Trophoblast cell (in vitro differentiated cells and primary cell): ENCODE data around the gene CD244.
A peak's percentile ranks its signal among the peaks of the same experiment; 100 is the strongest.

Experiments
- DNase-seq, 2 donors: peaks; one replicate each; pipeline ENCODE4 v3.0.0-alpha.2; 2016
- H2AFZ ChIP-seq: 2 replicates; pipeline ENCODE4 v1.6.1; 2013; ENCODE audit warnings: low read length, moderate library complexity, mild to moderate bottlenecking; ENCODE audit not compliant: insufficient read depth, poor library complexity
- H2AK5ac ChIP-seq: 2 replicates; pipeline ENCODE4 v1.6.1; 2013; ENCODE audit warnings: mild to moderate bottlenecking, low read length
- H2BK120ac ChIP-seq: 2 replicates; pipeline ENCODE4 v1.6.1; 2013; ENCODE audit warnings: low read length, mild to moderate bottlenecking, moderate library complexity; ENCODE audit not compliant: insufficient read depth, poor library complexity
- H2BK12ac ChIP-seq: 2 replicates; pipeline ENCODE4 v1.6.1; 2013; ENCODE audit warnings: mild to moderate bottlenecking, low read length, moderate library complexity
- H2BK5ac ChIP-seq: 2 replicates; pipeline ENCODE4 v1.6.1; 2013; ENCODE audit warnings: low read length, low read depth, moderate library complexity, mild to moderate bottlenecking; ENCODE audit not compliant: poor library complexity
- H3K14ac ChIP-seq: 2 replicates; pipeline ENCODE4 v1.6.1; 2013; ENCODE audit warnings: mild to moderate bottlenecking, low read length
- H3K18ac ChIP-seq: 2 replicates; pipeline ENCODE4 v1.6.1; 2013; ENCODE audit warnings: mild to moderate bottlenecking, low read length
- H3K23ac ChIP-seq: 2 replicates; pipeline ENCODE4 v1.6.1; 2013; ENCODE audit warnings: low read length
- H3K27ac ChIP-seq: 2 replicates; pipeline ENCODE4 v1.5.1; 2013; ENCODE audit warnings: low read depth, mild to moderate bottlenecking, inconsistent platforms, low read length, moderate library complexity
- H3K27me3 ChIP-seq: 2 replicates; pipeline ENCODE4 v1.6.1; 2013; ENCODE audit warnings: inconsistent platforms, mild to moderate bottlenecking, low read length, moderate library complexity; ENCODE audit not compliant: insufficient read depth
- H3K36me3 ChIP-seq, 2 experiments: 1 replicate in 1 of 2; 2 replicates in 1 of 2; pipeline ENCODE4 v1.6.1; 2013; ENCODE audit warnings: low read length in 2 of 2, mild to moderate bottlenecking in 2 of 2, moderate library complexity in 1 of 2; ENCODE audit not compliant: insufficient read depth in 2 of 2, control insufficient read depth in 1 of 2
- H3K4ac ChIP-seq: 2 replicates; pipeline ENCODE4 v1.6.1; 2013; ENCODE audit warnings: low read depth, mild to moderate bottlenecking, low read length, moderate library complexity
- H3K4me1 ChIP-seq, 2 experiments: 1 replicate in 1 of 2; 2 replicates in 1 of 2; pipeline ENCODE4 v1.6.1; 2013; ENCODE audit warnings: low read length in 2 of 2, mild to moderate bottlenecking in 2 of 2, moderate library complexity in 1 of 2; ENCODE audit not compliant: insufficient read depth in 2 of 2, control insufficient read depth in 1 of 2
- H3K4me2 ChIP-seq: 2 replicates; pipeline ENCODE4 v1.6.1; 2013; ENCODE audit warnings: inconsistent platforms, mild to moderate bottlenecking, low read length, moderate library complexity
- H3K4me3 ChIP-seq: 2 replicates; pipeline ENCODE4 v1.5.1; 2013; ENCODE audit warnings: mild to moderate bottlenecking, low read depth, low read length, inconsistent platforms
- H3K79me1 ChIP-seq: one replicate; pipeline ENCODE4 v1.6.1; 2013; ENCODE audit warnings: low read length
- H3K79me2 ChIP-seq: 2 replicates; pipeline ENCODE4 v1.6.1; 2013; ENCODE audit warnings: low read length, mild to moderate bottlenecking; ENCODE audit not compliant: control insufficient read depth, insufficient read depth, poor library complexity
- H3K9ac ChIP-seq: 2 replicates; pipeline ENCODE4 v1.6.1; 2013; ENCODE audit warnings: mild to moderate bottlenecking, low read length
- H3K9me3 ChIP-seq: 2 replicates; pipeline ENCODE4 v1.6.1; 2013; ENCODE audit warnings: low read depth, mild to moderate bottlenecking, control low read depth, inconsistent platforms, low read length; ENCODE audit not compliant: insufficient read depth
- H4K12ac ChIP-seq: 2 replicates; pipeline ENCODE4 v1.6.1; 2013; ENCODE audit warnings: low read depth, mild to moderate bottlenecking, low read length, moderate library complexity
- H4K8ac ChIP-seq: 2 replicates; pipeline ENCODE4 v1.6.1; 2013; ENCODE audit warnings: low read depth, mild to moderate bottlenecking, low read length, moderate library complexity
- H4K91ac ChIP-seq: one replicate; pipeline ENCODE4 v1.6.1; 2013; ENCODE audit warnings: low read depth, mild to moderate bottlenecking, low read length, moderate library complexity
- WGBS: extraction: QIAGEN DNeasy Blood & Tissue Kit; methylation state at CpG from one replicate; pipeline ENCODE4 v1.1.7; 2013; ENCODE audit warnings: missing lambda C conversion rate; ENCODE audit not compliant: insufficient read length, insufficient coverage; ENCODE audit errors: extremely low coverage; 5-methylcytosine and 5-hydroxymethylcytosine counted together

CD244 gene

DNA sequence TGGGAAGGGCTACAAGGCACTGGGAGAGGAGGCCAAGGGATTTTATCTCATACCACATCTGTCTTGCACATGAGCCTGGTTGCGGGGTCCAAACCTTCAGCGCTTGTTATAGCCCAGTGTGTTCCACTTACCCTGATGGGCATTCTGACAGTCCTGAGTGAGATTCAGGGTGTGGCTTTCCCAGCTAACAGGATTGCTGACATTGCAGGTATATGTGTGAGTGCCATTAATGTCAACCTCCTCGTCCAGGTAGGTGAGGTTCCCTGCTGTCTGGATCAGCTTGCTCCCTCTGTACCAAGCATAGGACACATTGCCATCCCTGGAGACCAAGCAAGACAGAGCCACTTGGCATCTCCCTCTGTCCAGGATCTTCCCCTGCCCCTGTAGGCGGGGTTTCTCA lies 21.6 kb downstream of the CD244 start:
- Histone ChIP-seq H3K4me3 (no peak overlapping the region), H3K18ac (no peak overlapping the region), H3K36me3 (no peaks in the 10 kb centered on the region), H3K27ac (no peak overlapping the region), H3K23ac (no peak overlapping the region), H3K79me1 (no peaks in the 10 kb centered on the region), H4K12ac (no peak overlapping the region), H3K9me3 (no peaks in the 10 kb centered on the region), H4K8ac (no peak overlapping the region), H2BK12ac (no peak overlapping the region), H3K4me2 (no peak overlapping the region), H3K4ac (no peak overlapping the region), H3K79me2 (no peaks in the 10 kb centered on the region), H3K14ac (no peak overlapping the region), H3K4me1 (peaks cover 0 to 2% of the 10 kb centered on the region in 2 experiments), H2BK5ac (no peak overlapping the region), H2AFZ (no peak overlapping the region), H2BK120ac (no peak overlapping the region), H2AK5ac (no peak overlapping the region), H3K9ac (no peak overlapping the region), H4K91ac (no peak overlapping the region), H3K27me3 (no peaks in the 10 kb centered on the region)
- WGBS, result no CpG with 5 or more reads among the region's 4 CpGs
- DNase-seq, result no peak

DNA sequence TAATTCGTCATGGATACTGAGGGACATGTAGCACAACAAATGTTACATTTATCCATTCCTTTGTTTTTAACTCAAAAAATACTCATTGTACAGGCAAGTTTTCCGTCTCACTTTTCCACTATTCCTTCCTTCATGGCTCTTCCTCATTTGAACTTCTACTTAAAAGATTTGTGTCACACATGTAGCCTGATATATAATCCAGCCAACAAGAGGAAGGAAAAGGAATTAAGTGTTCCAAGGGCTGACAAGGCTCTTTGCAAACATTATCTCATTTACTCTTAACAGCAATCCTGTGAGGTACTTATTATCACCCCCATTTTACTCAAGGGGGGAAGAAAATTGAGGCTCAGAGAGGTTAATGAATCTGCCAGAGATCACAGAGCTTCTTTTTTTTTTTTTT lies 22.9 kb downstream of the CD244 start:
- H3K4ac ChIP-seq, result no peak overlapping the region
- no peak overlapping the region for H3K27ac ChIP-seq
- no peaks in the 10 kb centered on the region for H3K9me3 ChIP-seq
- H3K79me2 ChIP-seq, result no peaks in the 10 kb centered on the region
- no peak overlapping the region for H2AFZ ChIP-seq
- no peaks in the 10 kb centered on the region for H3K79me1 ChIP-seq
- no peak overlapping the region for H2BK12ac ChIP-seq
- no peaks in the 10 kb centered on the region for H3K27me3 ChIP-seq
- no peak overlapping the region for H2BK5ac ChIP-seq
- no peak overlapping the region for H3K4me2 ChIP-seq
- H3K4me3 ChIP-seq, result no peak overlapping the region
- H3K36me3 ChIP-seq, result no peaks in the 10 kb centered on the region
- no peak overlapping the region for H4K8ac ChIP-seq
- no peak for DNase-seq
- no peak overlapping the region for H3K23ac ChIP-seq
- H3K18ac ChIP-seq, result no peak overlapping the region
- no CpG with 5 or more reads among the region's 2 CpGs for WGBS
- H3K9ac ChIP-seq, result no peak overlapping the region
- no peak overlapping the region for H4K91ac ChIP-seq
- no peak overlapping the region for H3K14ac ChIP-seq
- H2AK5ac ChIP-seq, result no peak overlapping the region
- no peak overlapping the region for H4K12ac ChIP-seq
- H2BK120ac ChIP-seq, result no peak overlapping the region
- H3K4me1 ChIP-seq, result peaks cover 0 to 2% of the 10 kb centered on the region in 2 experiments

DNA sequence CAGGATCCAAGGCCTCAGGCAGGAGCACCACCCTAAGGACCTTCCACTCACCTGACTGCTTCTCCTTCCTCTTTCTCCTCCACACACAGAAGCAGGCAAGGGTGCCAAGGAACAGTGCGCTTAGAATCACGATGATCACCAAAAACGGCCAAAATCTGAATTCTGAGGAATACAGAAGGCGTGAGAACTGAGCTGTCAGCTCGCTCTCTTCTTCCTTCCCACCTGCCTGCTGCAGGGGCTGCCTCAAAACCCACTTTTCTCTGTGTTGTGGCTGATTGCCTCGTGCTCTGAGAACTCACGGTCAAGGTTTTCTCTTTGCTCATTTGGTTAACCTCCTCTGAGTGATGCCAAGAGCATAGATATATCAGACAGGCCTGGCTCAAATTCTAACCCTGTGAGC lies 23.8 kb downstream of the CD244 start:
- H3K27me3 ChIP-seq, result no peaks in the 10 kb centered on the region
- no peaks in the 10 kb centered on the region for H3K9me3 ChIP-seq
- no peak overlapping the region for H3K9ac ChIP-seq
- H4K91ac ChIP-seq, result no peak overlapping the region
- H2BK5ac ChIP-seq, result no peak overlapping the region
- no peak for DNase-seq
- no peak overlapping the region for H3K14ac ChIP-seq
- no peak overlapping the region for H3K4ac ChIP-seq
- no peak overlapping the region for H2AFZ ChIP-seq
- H3K18ac ChIP-seq, result no peak overlapping the region
- H3K27ac ChIP-seq, result no peak overlapping the region
- no peaks in the 10 kb centered on the region for H3K79me1 ChIP-seq
- peaks cover 0 to 2% of the 10 kb centered on the region in 2 experiments for H3K4me1 ChIP-seq
- H2BK12ac ChIP-seq, result no peak overlapping the region
- H3K36me3 ChIP-seq, result no peaks in the 10 kb centered on the region
- H3K4me3 ChIP-seq, result no peak overlapping the region
- WGBS, result no CpG with 5 or more reads among the region's 7 CpGs
- no peak overlapping the region for H4K8ac ChIP-seq
- H3K79me2 ChIP-seq, result no peaks in the 10 kb centered on the region
- no peak overlapping the region for H3K4me2 ChIP-seq
- H2BK120ac ChIP-seq, result no peak overlapping the region
- no peak overlapping the region for H4K12ac ChIP-seq
- H2AK5ac ChIP-seq, result no peak overlapping the region
- H3K23ac ChIP-seq, result no peak overlapping the region

DNA sequence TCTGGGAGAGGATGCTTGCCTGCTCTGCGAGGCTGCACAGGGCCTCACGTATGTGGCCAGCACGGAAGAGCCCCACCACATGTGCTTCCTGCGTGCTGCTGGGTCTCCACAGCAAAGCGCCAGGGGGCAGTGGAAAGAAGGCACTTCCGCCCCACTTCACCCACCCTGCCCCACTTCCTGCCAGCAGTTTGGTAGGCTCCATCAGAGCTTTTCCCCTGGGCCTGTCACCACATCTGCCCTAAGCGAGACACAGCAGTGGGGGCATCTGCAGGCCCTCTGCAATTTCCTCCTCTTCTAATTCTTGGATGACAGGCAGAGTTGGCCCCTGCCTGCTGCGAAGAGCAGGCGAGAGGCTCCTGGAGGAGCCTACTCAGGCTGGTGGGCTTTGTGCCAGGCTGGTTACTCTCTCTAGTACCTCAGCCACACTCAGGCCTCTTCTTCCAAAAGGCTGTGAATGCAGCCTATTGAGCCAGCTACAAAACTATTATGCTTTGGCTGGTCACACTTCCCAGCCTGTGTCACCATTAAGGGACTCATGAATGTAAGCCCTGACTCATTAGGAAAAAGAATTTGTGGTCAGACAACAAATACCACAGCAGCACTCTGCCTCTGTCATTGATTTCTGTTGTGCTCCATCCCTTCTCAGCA lies 25.0 kb downstream of the CD244 start:
- H3K14ac ChIP-seq, result no peak overlapping the region
- no peak overlapping the region for H3K27ac ChIP-seq
- no CpG with 5 or more reads among the region's 9 CpGs for WGBS
- no peak overlapping the region for H4K8ac ChIP-seq
- H3K79me2 ChIP-seq, result no peaks in the 10 kb centered on the region
- no peak overlapping the region for H2BK12ac ChIP-seq
- no peaks in the 10 kb centered on the region for H3K36me3 ChIP-seq
- H2BK5ac ChIP-seq, result no peak overlapping the region
- H3K9me3 ChIP-seq, result no peaks in the 10 kb centered on the region
- no peak overlapping the region for H3K9ac ChIP-seq
- no peak overlapping the region for H2AFZ ChIP-seq
- H3K4ac ChIP-seq, result no peak overlapping the region
- H3K4me1 ChIP-seq, result no peaks in the 10 kb centered on the region
- H3K27me3 ChIP-seq, result no peaks in the 10 kb centered on the region
- no peak overlapping the region for H2BK120ac ChIP-seq
- no peak overlapping the region for H3K18ac ChIP-seq
- no peaks in the 10 kb centered on the region for H3K79me1 ChIP-seq
- no peak overlapping the region for H3K23ac ChIP-seq
- no peak overlapping the region for H4K12ac ChIP-seq
- peak in 1 of 2 donors; percentile 19 for DNase-seq
- H4K91ac ChIP-seq, result no peak overlapping the region
- no peak overlapping the region for H2AK5ac ChIP-seq
- H3K4me2 ChIP-seq, result no peak overlapping the region
- H3K4me3 ChIP-seq, result no peak overlapping the region
